ENCODE data around the gene RAB43. TPM values are rescaled to one million over a fixed set of nuclear protein-coding genes. Genes with fewer than 3 reads are reported as not detected.
"Not testable (repeated sequence)": the region's sequence is repeated elsewhere in the genome, so short reads cannot be mapped to it uniquely, and the experiment has no call there.

Gene RAB43
- total RNA-seq, 1 donor from 2014 or later, result 8.6 TPM

DNA sequence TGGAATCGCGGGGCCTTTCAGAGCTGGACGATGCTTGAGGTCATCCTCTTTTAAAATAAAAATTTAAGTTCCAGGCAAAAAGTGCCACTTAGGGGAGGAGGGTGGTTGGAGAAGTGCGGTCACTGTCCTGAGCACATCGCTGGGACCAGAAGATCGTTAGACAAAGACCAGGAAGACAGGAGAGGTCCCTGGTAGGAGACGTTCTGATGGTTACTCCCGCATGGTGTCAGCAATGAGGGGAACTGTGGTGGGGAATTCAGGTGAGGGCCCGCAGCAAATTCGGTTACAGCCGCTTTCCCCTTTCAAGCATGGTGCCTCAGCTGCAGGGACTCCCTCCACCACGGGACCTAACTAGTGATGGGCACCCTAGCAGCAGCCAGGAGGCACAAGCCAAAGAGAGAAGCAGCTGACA lies 40.3 kb upstream of the RAB43 start:
- no peak for DNase-seq (ENCODE audit: extremely low spot score in 2 of 2)
- H3K36me3 ChIP-seq, result peaks cover 0 to 34% of the 10 kb centered on the region in 2 donors
- peaks cover 24% of the 10 kb centered on the region for H3K4me1 ChIP-seq
- H3K4me3 ChIP-seq, result peak overlapping the region; percentile 72 to 84
- H3K27ac ChIP-seq, result peak overlapping the region; percentile 90
- intact Hi-C loops (cut with DNase I), result no loop called here
- no peak for TF ChIP-seq CTCF (IDR thresholded peaks at IDR 0.05)
- TF ChIP-seq POLR2A (IDR thresholded peaks at IDR 0.05), result no peak
- TF ChIP-seq POLR2AphosphoS5 (IDR thresholded peaks at IDR 0.05; ENCODE audit: insufficient read depth in 1 of 2, low read depth in 1 of 2), result no peak
- no peaks in the 10 kb centered on the region for H3K9me3 ChIP-seq
- H3K27me3 ChIP-seq, result no peaks in the 10 kb centered on the region

DNA sequence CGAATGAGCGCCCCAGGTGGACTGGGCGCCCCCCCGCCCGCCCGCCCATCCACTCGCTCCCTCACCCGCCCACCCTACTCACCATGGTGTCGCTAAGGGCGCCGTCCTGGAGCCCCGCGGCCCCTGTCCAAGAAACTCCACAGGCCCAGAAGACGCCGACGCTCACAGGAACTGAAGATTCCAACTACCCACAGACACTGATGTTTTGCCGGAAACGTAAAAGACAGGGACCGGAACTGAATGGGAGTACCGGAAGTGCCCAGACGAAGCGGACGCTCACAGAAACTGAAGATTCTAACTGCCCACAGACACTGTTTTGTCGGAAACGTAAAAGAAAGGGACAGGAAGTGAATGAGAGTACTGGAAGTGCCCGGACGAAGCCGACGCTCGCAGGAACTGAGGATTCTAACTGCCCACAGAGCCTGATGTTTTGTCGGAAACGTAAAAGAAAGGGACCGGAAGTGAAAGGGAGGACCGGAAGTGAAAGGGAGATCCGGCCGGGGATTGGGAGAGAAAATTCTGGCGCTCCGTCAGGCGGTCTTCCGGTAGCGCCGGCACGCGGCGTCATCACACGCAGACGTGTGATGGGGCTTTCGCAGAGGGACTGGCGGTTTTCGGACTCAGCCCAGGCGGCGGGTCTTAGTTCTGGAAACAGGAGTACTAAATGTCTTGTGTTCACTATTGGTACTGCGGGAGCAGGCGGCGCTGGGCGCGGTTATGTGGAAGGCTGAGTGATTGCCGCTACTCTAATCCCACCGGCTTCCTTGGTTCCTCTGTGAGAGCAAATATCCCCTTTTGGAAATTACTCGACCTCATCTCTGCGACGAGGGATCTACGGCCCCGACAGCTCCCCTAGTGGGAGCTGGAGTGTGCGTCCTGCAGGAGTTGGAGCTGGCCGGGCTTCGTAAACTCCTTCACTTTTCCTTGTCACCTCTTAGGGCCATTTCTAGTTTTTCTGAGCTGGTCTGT lies 39.6 kb upstream of the RAB43 start, which contains the start of gene ISY1:
ISY1 (minus strand) TSS at position 173 of the 969 bp plus-strand sequence; CDS start at position 85, 88 bp downstream.
- DNase-seq (ENCODE audit: extremely low spot score in 2 of 2), result peak in 1 of 2 donors; percentile 92
- intact Hi-C loops (cut with DNase I), result no loop called here
- Histone ChIP-seq H3K4me3 (peak within 1 kb of the TSS; percentile 72 to 84), H3K27ac (peak within 1 kb of the TSS; percentile 90), H3K27me3 (no peaks in the 10 kb centered on the region), H3K9me3 (no peaks in the 10 kb centered on the region), H3K36me3 (peaks cover 0 to 34% of the 10 kb centered on the region in 2 donors), H3K4me1 (peaks cover 24% of the 10 kb centered on the region)
- TF ChIP-seq POLR2A (IDR thresholded peaks at IDR 0.05) (peak in 1 of 2 donors; percentile 61), POLR2AphosphoS5 (IDR thresholded peaks at IDR 0.05; ENCODE audit: insufficient read depth in 1 of 2, low read depth in 1 of 2) (peak; percentile 92 to 96), CTCF (IDR thresholded peaks at IDR 0.05) (peak; percentile 30 to 56 (median 35))

- H3K4me3 ChIP-seq, result no peak overlapping the region
- peaks cover 0 to 54% of the 10 kb centered on the region in 2 donors for H3K36me3 ChIP-seq
- DNase-seq (ENCODE audit: extremely low spot score in 2 of 2), result no peak
- no peaks in the 10 kb centered on the region for H3K9me3 ChIP-seq
- intact Hi-C loops (cut with DNase I), result no loop called here
- no peak overlapping the region for H3K27ac ChIP-seq
- H3K4me1 ChIP-seq, result no peaks in the 10 kb centered on the region
- H3K27me3 ChIP-seq, result no peaks in the 10 kb centered on the region
- TF ChIP-seq CTCF (IDR thresholded peaks at IDR 0.05) (no peak), POLR2AphosphoS5 (IDR thresholded peaks at IDR 0.05; ENCODE audit: insufficient read depth in 1 of 2, low read depth in 1 of 2) (no peak), POLR2A (IDR thresholded peaks at IDR 0.05) (no peak)
These were observed 23.2 kb upstream of the RAB43 start for GRCh38 chr3:129144786-129145185.

GRCh38 chr3:129141011-129141410 lies 19.4 kb upstream of the RAB43 start:
- H3K4me3 ChIP-seq; DNase-seq (ENCODE audit: extremely low spot score in 2 of 2); intact Hi-C loops (cut with DNase I); H3K27ac ChIP-seq; H3K27me3 ChIP-seq; H3K9me3 ChIP-seq; H3K4me1 ChIP-seq: not testable (repeated sequence)
- H3K36me3 ChIP-seq, result peaks cover 0 to 74% of the 10 kb centered on the region in 2 donors

DNA sequence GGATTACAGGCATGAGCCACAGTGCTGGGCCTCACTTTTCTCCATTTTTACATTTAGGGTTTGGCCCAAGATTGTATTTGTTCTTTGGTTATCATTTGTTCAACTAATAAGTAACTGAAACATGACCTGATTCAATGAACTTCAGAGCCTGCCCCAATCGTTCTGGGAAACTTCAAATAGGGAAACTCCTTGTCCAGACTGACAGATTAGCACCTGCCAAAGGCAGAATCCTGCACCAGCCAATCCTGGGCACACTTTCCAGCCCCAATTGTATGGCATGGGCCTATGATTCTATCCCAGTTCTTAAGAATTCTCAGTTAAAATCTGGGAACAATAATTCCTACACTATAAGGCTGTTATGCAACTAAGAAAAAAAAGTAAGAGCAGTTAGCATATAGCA lies 18.3 kb upstream of the RAB43 start:
- intact Hi-C loops (cut with DNase I), result no loop called here
- H3K4me3 ChIP-seq, result no peak overlapping the region

DNA sequence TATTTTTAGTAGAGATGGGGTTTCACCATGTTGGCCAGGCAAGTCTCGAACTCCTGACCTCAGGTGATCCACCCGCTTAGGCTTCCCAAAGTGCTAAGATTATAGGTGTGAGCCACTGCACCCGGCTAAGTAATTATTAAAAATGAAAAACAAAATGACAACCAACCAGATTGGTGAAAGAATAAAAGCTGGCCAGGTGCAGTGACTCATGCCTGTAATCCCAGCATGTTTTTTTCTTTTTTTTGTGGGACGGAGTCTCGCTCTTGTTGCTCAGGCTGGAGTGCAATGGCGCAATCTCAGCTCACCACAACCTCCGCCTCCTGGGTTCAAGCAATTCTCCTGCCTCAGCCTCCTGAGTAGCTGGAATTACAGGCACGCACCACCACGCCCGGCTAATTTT lies 14.7 kb upstream of the RAB43 start:
- H3K4me3 ChIP-seq; DNase-seq (ENCODE audit: extremely low spot score in 2 of 2); H3K27me3 ChIP-seq; H3K9me3 ChIP-seq; H3K27ac ChIP-seq; intact Hi-C loops (cut with DNase I); H3K4me1 ChIP-seq: not testable (repeated sequence)
- peaks cover 0 to 89% of the 10 kb centered on the region in 2 donors for H3K36me3 ChIP-seq

More for the DNA sequence above, 18.3 kb upstream of the RAB43 start:
- TF ChIP-seq POLR2AphosphoS5 (IDR thresholded peaks at IDR 0.05; ENCODE audit: insufficient read depth in 1 of 2, low read depth in 1 of 2) (no peak), POLR2A (IDR thresholded peaks at IDR 0.05) (no peak), CTCF (IDR thresholded peaks at IDR 0.05) (no peak)
- Histone ChIP-seq H3K9me3 (no peaks in the 10 kb centered on the region), H3K27ac (no peak overlapping the region), H3K36me3 (peaks cover 0 to 73% of the 10 kb centered on the region in 2 donors), H3K4me1 (no peaks in the 10 kb centered on the region), H3K27me3 (no peaks in the 10 kb centered on the region)
- DNase-seq (ENCODE audit: extremely low spot score in 2 of 2), result no peak

All from vagina (tissue), 2 donors.